ENCODE data around the gene ATG12.

DNA sequence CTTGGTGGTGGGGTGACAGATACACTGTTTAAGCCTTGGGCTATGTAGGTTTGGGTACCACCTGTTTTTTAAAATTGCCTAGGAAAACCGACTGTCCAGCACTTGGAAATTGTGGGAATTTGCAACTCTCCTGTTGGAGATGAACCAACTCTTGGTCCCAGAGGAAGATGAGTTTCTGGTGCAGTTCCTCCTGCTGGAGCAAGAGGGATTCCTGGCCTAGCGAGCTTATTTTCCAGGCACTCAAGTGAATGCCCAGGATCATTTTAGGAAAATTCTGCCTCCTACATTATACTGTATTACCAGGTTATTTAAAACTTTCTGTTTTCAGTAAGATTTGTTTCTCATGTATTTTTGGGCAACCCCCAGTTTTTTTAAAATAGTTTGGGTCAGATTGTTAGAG is 34.1 kb upstream of the ATG12 start:
- TF ChIP-seq EP300 (conservative IDR thresholded peaks at IDR 0.05; ENCODE audit: poor library complexity, severe bottlenecking) = no peak
- TF ChIP-seq, protein P1, sequence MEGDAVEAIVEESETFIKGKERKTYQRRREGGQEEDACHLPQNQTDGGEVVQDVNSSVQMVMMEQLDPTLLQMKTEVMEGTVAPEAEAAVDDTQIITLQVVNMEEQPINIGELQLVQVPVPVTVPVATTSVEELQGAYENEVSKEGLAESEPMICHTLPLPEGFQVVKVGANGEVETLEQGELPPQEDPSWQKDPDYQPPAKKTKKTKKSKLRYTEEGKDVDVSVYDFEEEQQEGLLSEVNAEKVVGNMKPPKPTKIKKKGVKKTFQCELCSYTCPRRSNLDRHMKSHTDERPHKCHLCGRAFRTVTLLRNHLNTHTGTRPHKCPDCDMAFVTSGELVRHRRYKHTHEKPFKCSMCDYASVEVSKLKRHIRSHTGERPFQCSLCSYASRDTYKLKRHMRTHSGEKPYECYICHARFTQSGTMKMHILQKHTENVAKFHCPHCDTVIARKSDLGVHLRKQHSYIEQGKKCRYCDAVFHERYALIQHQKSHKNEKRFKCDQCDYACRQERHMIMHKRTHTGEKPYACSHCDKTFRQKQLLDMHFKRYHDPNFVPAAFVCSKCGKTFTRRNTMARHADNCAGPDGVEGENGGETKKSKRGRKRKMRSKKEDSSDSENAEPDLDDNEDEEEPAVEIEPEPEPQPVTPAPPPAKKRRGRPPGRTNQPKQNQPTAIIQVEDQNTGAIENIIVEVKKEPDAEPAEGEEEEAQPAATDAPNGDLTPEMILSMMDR (IDR thresholded peaks at IDR 0.05; ENCODE audit: poor library complexity, severe bottlenecking) = no peak
- no peak for TF ChIP-seq POLR2AphosphoS5 (IDR thresholded peaks at IDR 0.05)
- TF ChIP-seq SMC3 (conservative IDR thresholded peaks at IDR 0.05; ENCODE audit: poor library complexity) = no peak
- TF ChIP-seq, protein P2, sequence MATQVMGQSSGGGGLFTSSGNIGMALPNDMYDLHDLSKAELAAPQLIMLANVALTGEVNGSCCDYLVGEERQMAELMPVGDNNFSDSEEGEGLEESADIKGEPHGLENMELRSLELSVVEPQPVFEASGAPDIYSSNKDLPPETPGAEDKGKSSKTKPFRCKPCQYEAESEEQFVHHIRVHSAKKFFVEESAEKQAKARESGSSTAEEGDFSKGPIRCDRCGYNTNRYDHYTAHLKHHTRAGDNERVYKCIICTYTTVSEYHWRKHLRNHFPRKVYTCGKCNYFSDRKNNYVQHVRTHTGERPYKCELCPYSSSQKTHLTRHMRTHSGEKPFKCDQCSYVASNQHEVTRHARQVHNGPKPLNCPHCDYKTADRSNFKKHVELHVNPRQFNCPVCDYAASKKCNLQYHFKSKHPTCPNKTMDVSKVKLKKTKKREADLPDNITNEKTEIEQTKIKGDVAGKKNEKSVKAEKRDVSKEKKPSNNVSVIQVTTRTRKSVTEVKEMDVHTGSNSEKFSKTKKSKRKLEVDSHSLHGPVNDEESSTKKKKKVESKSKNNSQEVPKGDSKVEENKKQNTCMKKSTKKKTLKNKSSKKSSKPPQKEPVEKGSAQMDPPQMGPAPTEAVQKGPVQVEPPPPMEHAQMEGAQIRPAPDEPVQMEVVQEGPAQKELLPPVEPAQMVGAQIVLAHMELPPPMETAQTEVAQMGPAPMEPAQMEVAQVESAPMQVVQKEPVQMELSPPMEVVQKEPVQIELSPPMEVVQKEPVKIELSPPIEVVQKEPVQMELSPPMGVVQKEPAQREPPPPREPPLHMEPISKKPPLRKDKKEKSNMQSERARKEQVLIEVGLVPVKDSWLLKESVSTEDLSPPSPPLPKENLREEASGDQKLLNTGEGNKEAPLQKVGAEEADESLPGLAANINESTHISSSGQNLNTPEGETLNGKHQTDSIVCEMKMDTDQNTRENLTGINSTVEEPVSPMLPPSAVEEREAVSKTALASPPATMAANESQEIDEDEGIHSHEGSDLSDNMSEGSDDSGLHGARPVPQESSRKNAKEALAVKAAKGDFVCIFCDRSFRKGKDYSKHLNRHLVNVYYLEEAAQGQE (IDR thresholded peaks at IDR 0.05; ENCODE audit: borderline replicate concordance) = no peak
- TF ChIP-seq EZH2 (IDR thresholded peaks at IDR 0.05; ENCODE audit: borderline replicate concordance, insufficient read depth, low read length, poor library complexity, severe bottlenecking) = no peak
- TF ChIP-seq MXI1 (conservative IDR thresholded peaks at IDR 0.05; ENCODE audit: poor library complexity, severe bottlenecking) = no peak

Data from neural cell (in vitro differentiated cells).